Heart left ventricle (tissue), 13 donors: ENCODE measurements around the gene SNRNP70.

Experiments used
- POLR2A ChIP-seq, 2 donors: fragments of 450-650 bp; IDR thresholded peaks; one replicate each; pipeline ENCODE4 v1.6.1; 2017; ENCODE audit warnings: antibody characterized with exemption in 2 of 2, mild to moderate bottlenecking in 2 of 2, moderate library complexity in 2 of 2
- TF ChIP-seq, protein P1 (sequence below), 12 donors: fragments of 200-600 bp; sonication (generic) in 4 of 12; IDR thresholded peaks; one replicate each; pipeline versions ENCODE4 v1.5.0 to v1.8.0; 2018 to 2022; ENCODE audit warnings: antibody characterized with exemption in 12 of 12, mild to moderate bottlenecking in 5 of 12
- donor health status: ischemic (EF 13 %, LVEDD 7.1; RV severe dilation, severe dysfunction).
- donor health status: DM: no; HTN: yes; CAD: no.
- donor health status: DM: no; HTN: no; CAD: no.
- donor health status: ischemic (EF 25% LVEDD 6.9; RV normal size, moderate dysfunction).
- donor health status: ischemic (EF 25% LVEDD 5.7; RV mildly dilated, moderate dysfunction).
- donor health status: ischemic (EF 35%, LVEDD 5.7; RV mildly dilated, moderate dysfunction).
- donor health status: nonischemic (EF 11% LVEDD 7.7; RV severe dilation, severe dysfunction).
- donor health status: DM: yes; HTN: yes; CAD: no.
- donor health status: PGD.
- donor health status: ischemic (EF 29% LVEDD 5.4; RV normal size, mild dysfunction).
- donor health status: nonischemic (EF 23%, LVEDD 6.1; RV moderate dilation, normal function).

DNA sequence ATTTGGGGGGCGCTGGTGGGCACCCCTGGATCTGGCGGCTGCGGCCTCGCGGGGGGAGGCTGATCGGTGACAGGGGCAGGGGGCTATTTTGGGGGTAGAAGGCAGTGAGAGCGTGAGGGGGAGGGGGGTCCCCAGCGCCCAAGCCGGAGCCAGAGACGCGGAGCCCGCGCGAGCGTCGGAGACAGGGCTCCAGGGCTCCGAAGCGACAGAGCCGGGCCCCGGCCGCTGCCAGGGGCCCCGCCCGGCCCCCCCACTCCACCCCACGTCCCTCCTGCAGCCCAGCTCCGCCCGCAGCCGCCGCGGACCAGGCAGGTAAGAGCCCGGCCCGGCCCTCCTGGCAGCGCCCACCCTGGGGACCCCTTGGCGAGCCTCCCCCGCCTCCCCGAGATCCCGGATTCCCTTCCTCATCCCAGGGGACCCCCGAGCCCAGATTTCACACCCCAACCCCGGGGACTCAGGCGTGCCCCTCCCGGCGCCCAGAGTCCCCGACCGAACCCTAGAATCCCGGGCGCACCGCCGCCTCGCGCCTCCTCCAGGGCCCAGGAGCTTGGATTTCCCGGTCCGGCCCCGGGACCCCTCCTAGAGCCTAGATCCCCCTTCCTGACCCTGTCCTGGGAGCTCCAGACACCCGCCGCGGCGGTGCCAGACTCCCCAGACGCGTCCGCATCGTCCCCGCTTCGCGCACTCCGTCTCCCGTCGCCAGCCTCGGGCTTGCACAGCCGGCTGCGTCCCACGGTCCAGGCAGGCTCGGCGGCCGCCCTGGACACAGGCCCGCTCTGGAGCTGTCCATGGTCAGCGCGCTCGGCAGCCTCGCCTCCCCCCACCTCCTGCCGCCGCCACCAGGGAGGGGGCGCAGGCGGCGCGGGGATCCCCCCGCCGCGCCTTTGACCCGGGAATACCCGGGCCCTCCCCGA is 34.4 kb downstream of the SNRNP70 start, which contains the start of gene PPFIA3:
- TF ChIP-seq, protein P1, sequence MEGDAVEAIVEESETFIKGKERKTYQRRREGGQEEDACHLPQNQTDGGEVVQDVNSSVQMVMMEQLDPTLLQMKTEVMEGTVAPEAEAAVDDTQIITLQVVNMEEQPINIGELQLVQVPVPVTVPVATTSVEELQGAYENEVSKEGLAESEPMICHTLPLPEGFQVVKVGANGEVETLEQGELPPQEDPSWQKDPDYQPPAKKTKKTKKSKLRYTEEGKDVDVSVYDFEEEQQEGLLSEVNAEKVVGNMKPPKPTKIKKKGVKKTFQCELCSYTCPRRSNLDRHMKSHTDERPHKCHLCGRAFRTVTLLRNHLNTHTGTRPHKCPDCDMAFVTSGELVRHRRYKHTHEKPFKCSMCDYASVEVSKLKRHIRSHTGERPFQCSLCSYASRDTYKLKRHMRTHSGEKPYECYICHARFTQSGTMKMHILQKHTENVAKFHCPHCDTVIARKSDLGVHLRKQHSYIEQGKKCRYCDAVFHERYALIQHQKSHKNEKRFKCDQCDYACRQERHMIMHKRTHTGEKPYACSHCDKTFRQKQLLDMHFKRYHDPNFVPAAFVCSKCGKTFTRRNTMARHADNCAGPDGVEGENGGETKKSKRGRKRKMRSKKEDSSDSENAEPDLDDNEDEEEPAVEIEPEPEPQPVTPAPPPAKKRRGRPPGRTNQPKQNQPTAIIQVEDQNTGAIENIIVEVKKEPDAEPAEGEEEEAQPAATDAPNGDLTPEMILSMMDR (IDR thresholded peaks at IDR 0.05): no peak
- TF ChIP-seq POLR2A (IDR thresholded peaks at IDR 0.05): no peak
